Measurements from ENCODE around the gene CTSC. TPM values are rescaled to one million over a fixed set of nuclear protein-coding genes. Genes with fewer than 3 reads are reported as not detected.

Gene CTSC
- total and polyA plus RNA-seq, 7 donors, result 10.7 to 82.4 (median 16.1) TPM

DNA sequence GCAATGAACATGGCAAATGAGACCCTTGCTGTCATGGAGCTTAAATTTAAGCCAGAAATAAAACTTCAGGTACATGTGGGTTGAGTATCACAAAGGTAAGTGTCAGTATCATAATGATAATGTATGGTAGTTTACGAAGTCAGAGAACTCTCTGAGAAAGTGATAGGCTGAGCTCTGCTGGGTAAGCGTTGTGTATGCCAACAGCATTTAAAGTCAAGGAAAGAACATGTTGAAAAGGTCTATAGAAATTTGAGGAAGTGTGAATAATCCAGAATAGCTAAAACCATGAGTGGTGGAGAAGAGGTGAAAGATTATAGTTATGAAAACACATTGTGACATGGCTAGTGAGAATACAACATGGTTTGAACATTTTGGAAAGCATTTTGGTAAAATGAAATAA lies 17.4 kb upstream of the CTSC start:
- Histone ChIP-seq H3K27me3 (ENCODE audit: insufficient read depth in 3 of 3, low read length in 2 of 3) (no peaks in the 10 kb centered on the region), H3K9me3 (no peaks in the 10 kb centered on the region), H3K4me1 (peaks cover 16% of the 10 kb centered on the region), H3K36me3 (ENCODE audit: insufficient read depth in 1 of 2, low read depth in 1 of 2) (no peaks in the 10 kb centered on the region), H3K27ac (no peak overlapping the region), H3K4me3 (no peak overlapping the region)
- ATAC-seq (no peak), DNase-seq (no peak)
- 33 to 78% (median 42%) methylated on average over 2 of the region's 2 CpGs for WGBS, 3 donors
- intact Hi-C loops (cut with DNase I), result no loop called here
- TF ChIP-seq, protein P1, sequence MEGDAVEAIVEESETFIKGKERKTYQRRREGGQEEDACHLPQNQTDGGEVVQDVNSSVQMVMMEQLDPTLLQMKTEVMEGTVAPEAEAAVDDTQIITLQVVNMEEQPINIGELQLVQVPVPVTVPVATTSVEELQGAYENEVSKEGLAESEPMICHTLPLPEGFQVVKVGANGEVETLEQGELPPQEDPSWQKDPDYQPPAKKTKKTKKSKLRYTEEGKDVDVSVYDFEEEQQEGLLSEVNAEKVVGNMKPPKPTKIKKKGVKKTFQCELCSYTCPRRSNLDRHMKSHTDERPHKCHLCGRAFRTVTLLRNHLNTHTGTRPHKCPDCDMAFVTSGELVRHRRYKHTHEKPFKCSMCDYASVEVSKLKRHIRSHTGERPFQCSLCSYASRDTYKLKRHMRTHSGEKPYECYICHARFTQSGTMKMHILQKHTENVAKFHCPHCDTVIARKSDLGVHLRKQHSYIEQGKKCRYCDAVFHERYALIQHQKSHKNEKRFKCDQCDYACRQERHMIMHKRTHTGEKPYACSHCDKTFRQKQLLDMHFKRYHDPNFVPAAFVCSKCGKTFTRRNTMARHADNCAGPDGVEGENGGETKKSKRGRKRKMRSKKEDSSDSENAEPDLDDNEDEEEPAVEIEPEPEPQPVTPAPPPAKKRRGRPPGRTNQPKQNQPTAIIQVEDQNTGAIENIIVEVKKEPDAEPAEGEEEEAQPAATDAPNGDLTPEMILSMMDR (IDR thresholded peaks at IDR 0.05), result no peak

DNA sequence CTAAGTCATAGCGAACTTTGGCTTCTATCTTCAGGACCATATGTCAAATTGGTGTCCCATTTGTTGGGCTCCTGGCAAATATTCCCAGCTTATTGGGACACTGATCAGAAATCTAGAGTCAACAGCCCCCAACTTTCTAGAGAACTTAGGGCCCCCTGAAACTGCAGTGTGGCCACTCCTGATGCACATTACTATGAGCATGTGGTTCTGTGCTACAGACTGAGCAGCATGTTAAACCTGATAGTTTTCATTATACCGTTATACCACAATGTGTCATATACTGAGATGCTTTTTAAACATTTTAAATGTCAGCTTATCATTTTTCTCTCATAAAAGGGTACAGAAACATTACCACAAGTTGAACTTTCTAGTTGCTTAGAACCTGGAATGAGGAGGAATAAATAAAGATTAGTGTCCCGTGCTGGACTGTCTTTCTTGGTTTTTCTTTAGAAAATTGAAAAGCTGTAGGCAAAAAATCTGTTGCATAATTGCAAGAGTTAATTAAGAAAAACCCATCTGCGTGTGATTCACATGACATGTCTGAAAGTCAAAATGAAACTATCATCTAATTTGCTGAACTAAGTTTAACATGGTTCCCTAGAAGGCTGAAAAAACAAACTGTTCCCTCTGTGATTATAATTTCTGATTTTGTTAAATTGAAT lies 16.4 kb upstream of the CTSC start:
- no peaks in the 10 kb centered on the region for H3K27me3 ChIP-seq (ENCODE audit: insufficient read depth in 3 of 3, low read length in 2 of 3)
- DNase-seq, result no peak
- intact Hi-C loops (cut with DNase I), result no loop called here
- no peak for ATAC-seq
- H3K4me1 ChIP-seq, result peaks cover 21% of the 10 kb centered on the region
- H3K9me3 ChIP-seq, result no peaks in the 10 kb centered on the region
- no peak overlapping the region for H3K4me3 ChIP-seq
- 69 to 78% (median 75%) methylated on average over 4 of the region's 4 CpGs for WGBS, 3 donors
- no peak overlapping the region for H3K27ac ChIP-seq
- TF ChIP-seq, protein P1 (IDR thresholded peaks at IDR 0.05), result no peak
- H3K36me3 ChIP-seq (ENCODE audit: insufficient read depth in 1 of 2, low read depth in 1 of 2), result no peaks in the 10 kb centered on the region

DNA sequence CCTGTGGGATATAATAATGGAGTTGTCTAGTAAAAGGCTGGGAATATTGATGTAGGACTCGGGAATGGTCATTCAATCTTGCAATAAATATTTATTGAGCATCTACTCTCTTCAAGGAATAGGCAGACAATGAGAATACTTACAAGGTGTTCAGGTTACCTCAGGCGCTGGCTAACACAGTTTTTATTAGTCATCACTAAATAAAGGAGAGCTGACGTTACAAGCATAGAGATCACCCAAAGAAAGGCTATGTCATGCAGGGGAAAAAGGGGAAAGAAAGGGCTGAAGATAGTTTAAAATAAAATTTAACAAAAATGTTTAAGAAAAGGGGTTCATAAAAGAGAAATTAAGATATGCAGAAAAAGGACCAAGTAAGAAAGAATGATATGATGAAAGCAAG lies 15.8 kb upstream of the CTSC start:
- intact Hi-C loops (cut with DNase I), result no loop called here
- 57 to 85% (median 63%) methylated on average over 3 of the region's 3 CpGs for WGBS, 3 donors
- DNase-seq (no peak), ATAC-seq (peak in 2 of 4 donors; percentile 64 to 70)
- Histone ChIP-seq H3K4me1 (peaks cover 23% of the 10 kb centered on the region), H3K9me3 (no peaks in the 10 kb centered on the region), H3K4me3 (no peak overlapping the region), H3K27ac (no peak overlapping the region), H3K27me3 (ENCODE audit: insufficient read depth in 3 of 3, low read length in 2 of 3) (no peaks in the 10 kb centered on the region), H3K36me3 (ENCODE audit: insufficient read depth in 1 of 2, low read depth in 1 of 2) (no peaks in the 10 kb centered on the region)
- TF ChIP-seq, protein P1 (IDR thresholded peaks at IDR 0.05), result no peak

DNA sequence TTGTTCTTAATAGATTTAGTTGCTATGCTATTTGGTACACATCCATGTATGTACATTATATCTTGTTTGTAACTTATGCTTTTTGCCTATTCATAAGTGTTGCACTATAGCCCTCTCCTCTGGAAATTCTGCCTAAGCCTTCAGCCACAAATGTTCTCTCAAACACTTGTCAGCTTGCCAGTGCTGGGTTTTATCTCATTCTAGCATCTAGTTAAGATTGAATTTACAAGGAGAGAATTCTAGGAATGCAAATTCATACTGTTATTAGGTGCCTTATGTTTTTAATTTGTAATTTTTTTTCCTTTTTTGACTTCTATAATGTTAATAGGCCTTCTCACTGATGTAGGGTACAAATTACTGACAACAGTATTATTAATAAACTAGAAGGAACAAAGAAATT lies 14.6 kb upstream of the CTSC start:
- Histone ChIP-seq H3K9me3 (no peaks in the 10 kb centered on the region), H3K27me3 (ENCODE audit: insufficient read depth in 3 of 3, low read length in 2 of 3) (no peaks in the 10 kb centered on the region), H3K4me3 (no peak overlapping the region), H3K27ac (no peak overlapping the region), H3K36me3 (ENCODE audit: insufficient read depth in 1 of 2, low read depth in 1 of 2) (no peaks in the 10 kb centered on the region), H3K4me1 (peaks cover 23% of the 10 kb centered on the region)
- intact Hi-C loops (cut with DNase I), result no loop called here
- DNase-seq (no peak), ATAC-seq (no peak)
- TF ChIP-seq, protein P1 (IDR thresholded peaks at IDR 0.05), result no peak

DNA sequence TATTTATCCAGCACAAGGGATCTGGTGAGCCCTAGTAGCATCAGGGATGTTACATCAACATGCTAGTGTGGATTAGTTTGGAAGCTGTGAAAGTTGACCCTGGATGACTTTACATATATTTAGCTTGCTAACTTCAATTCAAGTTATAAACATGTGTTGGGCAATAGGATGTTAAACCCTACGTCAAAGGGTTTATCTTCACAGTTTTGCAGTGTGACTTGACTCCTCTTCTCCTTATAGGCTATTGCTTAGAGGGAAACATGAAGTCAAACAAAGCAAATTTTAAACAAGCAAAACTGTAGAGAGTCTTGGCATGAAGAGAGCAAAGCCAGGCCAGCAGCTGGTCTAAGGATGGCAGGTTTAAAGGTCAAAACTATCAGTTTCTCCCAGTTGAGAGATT lies 11.3 kb upstream of the CTSC start:
- no peaks in the 10 kb centered on the region for H3K9me3 ChIP-seq
- intact Hi-C loops (cut with DNase I), result no loop called here
- DNase-seq (no peak), ATAC-seq (peak in 3 of 4 donors; percentile 65 to 85 (median 75))
- H3K27ac ChIP-seq, result peak overlapping the region; percentile 51
- no peak overlapping the region for H3K4me3 ChIP-seq
- WGBS, 3 donors, result 26 to 32% (median 30%) methylated on average over 1 of the region's 1 CpG
- TF ChIP-seq, protein P1 (IDR thresholded peaks at IDR 0.05), result no peak
- peaks cover 16% of the 10 kb centered on the region for H3K4me1 ChIP-seq
- H3K27me3 ChIP-seq (ENCODE audit: insufficient read depth in 3 of 3, low read length in 2 of 3), result no peaks in the 10 kb centered on the region
- H3K36me3 ChIP-seq (ENCODE audit: insufficient read depth in 1 of 2, low read depth in 1 of 2), result no peaks in the 10 kb centered on the region
